Measurements from ENCODE around the gene SUMF1.

SUMF1 gene

GRCh38 chr3:4356220-4356540, 110.9 kb downstream of the SUMF1 start:
- no peak overlapping the region for H3K4me3 ChIP-seq (ENCODE audit: low read length)
- H4K20me1 ChIP-seq (ENCODE audit: insufficient read depth, low read length): no peaks in the 10 kb centered on the region
- no peaks in the 10 kb centered on the region for H3K27me3 ChIP-seq (replicated peaks; ENCODE audit: insufficient read depth, low read length)
- H2AFZ ChIP-seq (ENCODE audit: low read length): no peak overlapping the region
- H3K27ac ChIP-seq (ENCODE audit: low read length): no peak overlapping the region
- H3K4me1 ChIP-seq (ENCODE audit: low read length): no peaks in the 10 kb centered on the region
- no peaks in the 10 kb centered on the region for H3K9me2 ChIP-seq (replicated peaks; ENCODE audit: insufficient read depth, low read length)
- H3K36me3 ChIP-seq (replicated peaks; ENCODE audit: insufficient read depth, low read length): no peaks in the 10 kb centered on the region
- no peak for DNase-seq
- TF ChIP-seq EZH2 (optimal IDR thresholded peaks at IDR 0.05; ENCODE audit: low read depth, low read length): no peak
- no peak for TF ChIP-seq EZH2phosphoT487 (IDR thresholded peaks at IDR 0.05; ENCODE audit: low read length)
- TF ChIP-seq CTCF (IDR thresholded peaks at IDR 0.05; ENCODE audit: low read length): no peak
- H3K79me2 ChIP-seq (ENCODE audit: low read length): no peaks in the 10 kb centered on the region
- 0 out of 2 replicates have a peak, but pooled peaks cover 3% of the 10 kb centered on the region for H3F3A ChIP-seq (ENCODE audit: insufficient read depth, low read length)
- no peak overlapping the region for H3K9ac ChIP-seq (ENCODE audit: low read length)
- no peak overlapping the region for H3K4me2 ChIP-seq (ENCODE audit: low read depth, low read length)
- H3K9me3 ChIP-seq (replicated peaks; ENCODE audit: insufficient read depth, low read length): no peaks in the 10 kb centered on the region

GRCh38 chr3:4355401-4356219, 111.5 kb downstream of the SUMF1 start:
- H3K79me2 ChIP-seq (ENCODE audit: low read length): no peaks in the 10 kb centered on the region
- H3K36me3 ChIP-seq (replicated peaks; ENCODE audit: insufficient read depth, low read length): no peaks in the 10 kb centered on the region
- H3K4me2 ChIP-seq (ENCODE audit: low read depth, low read length): no peak overlapping the region
- H3K4me1 ChIP-seq (ENCODE audit: low read length): no peaks in the 10 kb centered on the region
- no peaks in the 10 kb centered on the region for H3K9me2 ChIP-seq (replicated peaks; ENCODE audit: insufficient read depth, low read length)
- H4K20me1 ChIP-seq (ENCODE audit: insufficient read depth, low read length): no peaks in the 10 kb centered on the region
- no peak overlapping the region for H3K4me3 ChIP-seq (ENCODE audit: low read length)
- DNase-seq: no peak
- 0 out of 2 replicates have a peak, but pooled peaks cover 3% of the 10 kb centered on the region for H3F3A ChIP-seq (ENCODE audit: insufficient read depth, low read length)
- no peak overlapping the region for H3K27ac ChIP-seq (ENCODE audit: low read length)
- no peaks in the 10 kb centered on the region for H3K9me3 ChIP-seq (replicated peaks; ENCODE audit: insufficient read depth, low read length)
- no peak overlapping the region for H2AFZ ChIP-seq (ENCODE audit: low read length)
- H3K9ac ChIP-seq (ENCODE audit: low read length): no peak overlapping the region
- no peaks in the 10 kb centered on the region for H3K27me3 ChIP-seq (replicated peaks; ENCODE audit: insufficient read depth, low read length)
- no peak for TF ChIP-seq EZH2 (optimal IDR thresholded peaks at IDR 0.05; ENCODE audit: low read depth, low read length)
- TF ChIP-seq EZH2phosphoT487 (IDR thresholded peaks at IDR 0.05; ENCODE audit: low read length): no peak
- TF ChIP-seq CTCF (IDR thresholded peaks at IDR 0.05; ENCODE audit: low read length): no peak

- TF ChIP-seq CTCF (IDR thresholded peaks at IDR 0.05; ENCODE audit: low read length): no peak
- no peak for TF ChIP-seq EZH2 (optimal IDR thresholded peaks at IDR 0.05; ENCODE audit: low read depth, low read length)
- no peak for TF ChIP-seq EZH2phosphoT487 (IDR thresholded peaks at IDR 0.05; ENCODE audit: low read length)
- no peak for DNase-seq
- H2AFZ ChIP-seq (ENCODE audit: low read length): 0 out of 2 replicates have a peak overlapping the region, but pooled peaks have one; percentile 55
- H3K79me2 ChIP-seq (ENCODE audit: low read length): no peaks in the 10 kb centered on the region
- no peak overlapping the region for H3K9ac ChIP-seq (ENCODE audit: low read length)
- H3K4me3 ChIP-seq (ENCODE audit: low read length): no peak overlapping the region
- no peaks in the 10 kb centered on the region for H3K4me1 ChIP-seq (ENCODE audit: low read length)
- H3K9me2 ChIP-seq (replicated peaks; ENCODE audit: insufficient read depth, low read length): no peaks in the 10 kb centered on the region
- H3K9me3 ChIP-seq (replicated peaks; ENCODE audit: insufficient read depth, low read length): no peaks in the 10 kb centered on the region
- no peak overlapping the region for H3K27ac ChIP-seq (ENCODE audit: low read length)
- peak overlapping the region; percentile 45; the same call in 1 of the 2 replicates for H3K4me2 ChIP-seq (ENCODE audit: low read depth, low read length)
- H3K36me3 ChIP-seq (replicated peaks; ENCODE audit: insufficient read depth, low read length): no peaks in the 10 kb centered on the region
- H4K20me1 ChIP-seq (ENCODE audit: insufficient read depth, low read length): no peaks in the 10 kb centered on the region
- no peaks in the 10 kb centered on the region for H3K27me3 ChIP-seq (replicated peaks; ENCODE audit: insufficient read depth, low read length)
- 0 out of 2 replicates have a peak, but pooled peaks cover 3% of the 10 kb centered on the region for H3F3A ChIP-seq (ENCODE audit: insufficient read depth, low read length)
These were observed 115.2 kb downstream of the SUMF1 start for GRCh38 chr3:4351872-4352271.
